ENCODE data around the gene PTPN4. TPM values are rescaled to one million over a fixed set of nuclear protein-coding genes. Genes with fewer than 3 reads are reported as not detected.

The PTPN4 gene
- total and polyA plus RNA-seq, 12 donors = 5.2 to 56.5 (median 40.6) TPM

- peaks cover 0 to 3% of the 10 kb centered on the region in 2 donors for H3K36me3 ChIP-seq (replicated peaks in 1 of 2)
- no peaks in the 10 kb centered on the region for H3K4me1 ChIP-seq (replicated peaks in 1 of 2)
- no peaks in the 10 kb centered on the region for H3K27me3 ChIP-seq
- H3K4me3 ChIP-seq = no peak overlapping the region
- intact Hi-C loops (cut with DNase I) = no loop called here
- no peak overlapping the region for H3K27ac ChIP-seq
- DNase-seq = no peak
- H3K9me3 ChIP-seq (replicated peaks in 1 of 3) = no peaks in the 10 kb centered on the region
- TF ChIP-seq POLR2A (IDR thresholded peaks at IDR 0.05) = no peak
- TF ChIP-seq, protein P1, sequence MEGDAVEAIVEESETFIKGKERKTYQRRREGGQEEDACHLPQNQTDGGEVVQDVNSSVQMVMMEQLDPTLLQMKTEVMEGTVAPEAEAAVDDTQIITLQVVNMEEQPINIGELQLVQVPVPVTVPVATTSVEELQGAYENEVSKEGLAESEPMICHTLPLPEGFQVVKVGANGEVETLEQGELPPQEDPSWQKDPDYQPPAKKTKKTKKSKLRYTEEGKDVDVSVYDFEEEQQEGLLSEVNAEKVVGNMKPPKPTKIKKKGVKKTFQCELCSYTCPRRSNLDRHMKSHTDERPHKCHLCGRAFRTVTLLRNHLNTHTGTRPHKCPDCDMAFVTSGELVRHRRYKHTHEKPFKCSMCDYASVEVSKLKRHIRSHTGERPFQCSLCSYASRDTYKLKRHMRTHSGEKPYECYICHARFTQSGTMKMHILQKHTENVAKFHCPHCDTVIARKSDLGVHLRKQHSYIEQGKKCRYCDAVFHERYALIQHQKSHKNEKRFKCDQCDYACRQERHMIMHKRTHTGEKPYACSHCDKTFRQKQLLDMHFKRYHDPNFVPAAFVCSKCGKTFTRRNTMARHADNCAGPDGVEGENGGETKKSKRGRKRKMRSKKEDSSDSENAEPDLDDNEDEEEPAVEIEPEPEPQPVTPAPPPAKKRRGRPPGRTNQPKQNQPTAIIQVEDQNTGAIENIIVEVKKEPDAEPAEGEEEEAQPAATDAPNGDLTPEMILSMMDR (IDR thresholded peaks at IDR 0.05) = no peak
Measured at GRCh38 chr2:119958670-119959268, 199.0 kb downstream of the PTPN4 start.

- TF ChIP-seq, protein P1 (IDR thresholded peaks at IDR 0.05) = no peak
- no peak for TF ChIP-seq POLR2A (IDR thresholded peaks at IDR 0.05)
- 75 to 80% (median 77%) methylated on average over 2 of the region's 2 CpGs for WGBS, 4 donors
- Histone ChIP-seq H3K27me3 (no peaks in the 10 kb centered on the region), H3K4me3 (no peak overlapping the region), H3K9me3 (replicated peaks in 1 of 3) (no peaks in the 10 kb centered on the region), H3K27ac (no peak overlapping the region), H3K36me3 (replicated peaks in 1 of 2) (peaks cover 0 to 8% of the 10 kb centered on the region in 2 donors), H3K4me1 (replicated peaks in 1 of 2) (no peaks in the 10 kb centered on the region)
- DNase-seq = no peak
- intact Hi-C loops (cut with DNase I) = no loop called here
Measured at GRCh38 chr2:119960821-119961220, 201.1 kb downstream of the PTPN4 start.

GRCh38 chr2:119981896-119982295 lies 222.2 kb downstream of the PTPN4 start:
- H3K4me3 ChIP-seq = no peak overlapping the region
- no peaks in the 10 kb centered on the region for H3K9me3 ChIP-seq (replicated peaks in 1 of 3)
- no peaks in the 10 kb centered on the region for H3K27me3 ChIP-seq
- no peak overlapping the region for H3K27ac ChIP-seq
- no peak for DNase-seq
- peaks cover 3 to 7% of the 10 kb centered on the region in 2 donors for H3K4me1 ChIP-seq (replicated peaks in 1 of 2)
- H3K36me3 ChIP-seq (replicated peaks in 1 of 2) = no peaks in the 10 kb centered on the region
- intact Hi-C loops (cut with DNase I) = no loop called here
- no peak for TF ChIP-seq POLR2A (IDR thresholded peaks at IDR 0.05)
- TF ChIP-seq, protein P1 (IDR thresholded peaks at IDR 0.05) = no peak

DNA sequence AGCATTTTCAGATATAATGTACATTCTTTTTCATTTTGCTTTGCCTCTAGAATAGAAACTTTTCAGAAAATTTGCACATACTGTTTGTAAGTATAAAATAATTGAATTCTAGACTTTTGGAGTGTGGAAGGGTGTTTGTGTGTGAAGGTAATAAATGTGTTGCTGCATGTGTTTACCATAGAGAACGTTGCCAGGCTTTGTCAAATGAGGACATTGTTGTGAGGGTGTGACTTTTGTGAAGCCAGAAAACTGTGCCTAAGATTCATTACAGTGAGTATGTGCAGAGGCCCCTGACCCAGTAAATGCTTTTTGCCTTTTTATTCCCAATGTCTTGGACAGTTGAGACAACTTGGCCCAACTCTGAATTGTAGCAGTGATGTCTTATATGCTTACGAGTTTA lies 222.8 kb downstream of the PTPN4 start:
- intact Hi-C loops (cut with DNase I) = no loop called here
- H3K27me3 ChIP-seq = no peaks in the 10 kb centered on the region

More for the DNA sequence above, 222.8 kb downstream of the PTPN4 start:
- 76 to 93% (median 83%) methylated on average over 2 of the region's 2 CpGs for WGBS, 4 donors
- TF ChIP-seq, protein P1 (IDR thresholded peaks at IDR 0.05) = no peak
- Histone ChIP-seq H3K36me3 (replicated peaks in 1 of 2) (no peaks in the 10 kb centered on the region), H3K4me1 (replicated peaks in 1 of 2) (peaks cover 3 to 7% of the 10 kb centered on the region in 2 donors), H3K4me3 (no peak overlapping the region), H3K9me3 (replicated peaks in 1 of 3) (no peaks in the 10 kb centered on the region), H3K27ac (no peak overlapping the region)
- no peak for DNase-seq

Data from adrenal gland (tissue), 12 donors.